IMR-90 (cell line): ENCODE measurements around the gene SLCO3A1. TPM values are rescaled to one million over a fixed set of nuclear protein-coding genes. Genes with fewer than 3 reads are reported as not detected.

Experiments used
- ATAC-seq: fragments of 200-7000 bp; cut with Tn5 transposase; 2 replicates; pipeline ENCODE4 v1.9.1; 2020; ENCODE audit warnings: low read depth, mild to moderate bottlenecking, moderate library complexity
- BruUV-seq: library from RNA; stranded (reverse); fragments of 400-500 nt; replicated peaks from 2 replicates; lab custom pipeline; 2021; lab: Mats Ljungman, UMichigan
- CTCF ChIA-PET: fragments of 300-600 bp; formaldehyde crosslinking; extraction: SDS; loops from one replicate; lab custom pipeline; 2021; ENCODE audit warnings: antibody characterized with exemption; lab: Yijun Ruan, JAX
- POLR2A ChIA-PET: fragments of 300-600 bp; sonication (Branson Sonifier 250); formaldehyde crosslinking; loops from one replicate; lab custom pipeline; 2022; ENCODE audit warnings: antibody characterized with exemption; ENCODE audit not compliant: unreplicated experiment; lab: Charles Lee
- DNase-seq: peaks from one replicate; pipeline ENCODE4 v3.0.0; 2013
- H2AFZ ChIP-seq: replicated peaks from 2 replicates; pipeline ENCODE3; 2013; ENCODE audit warnings: low read length, mild to moderate bottlenecking; ENCODE audit not compliant: poor library complexity
- H2AK5ac ChIP-seq: 2 replicates; pipeline ENCODE4 v1.6.1; 2013; ENCODE audit warnings: low read depth, low read length, inconsistent platforms
- H2AK9ac ChIP-seq: replicated peaks from 2 replicates; pipeline ENCODE3; 2013; ENCODE audit warnings: mild to moderate bottlenecking, low read depth, low read length, moderate library complexity; ENCODE audit not compliant: poor library complexity
- H2BK120ac ChIP-seq: 2 replicates; pipeline ENCODE4 v1.6.1; 2013; ENCODE audit warnings: low read depth, low read length, inconsistent platforms
- H2BK15ac ChIP-seq: 3 replicates; pipeline ENCODE4 v1.6.1; 2013; ENCODE audit warnings: low read depth, low read length, inconsistent platforms
- H2BK20ac ChIP-seq: 2 replicates; pipeline ENCODE4 v1.6.1; 2013; ENCODE audit warnings: low read depth, mild to moderate bottlenecking, inconsistent platforms, low read length, moderate library complexity
- H2BK5ac ChIP-seq: 2 replicates; pipeline ENCODE4 v1.6.1; 2013; ENCODE audit warnings: mild to moderate bottlenecking, low read depth, low read length, inconsistent platforms; ENCODE audit not compliant: poor library complexity, severe bottlenecking
- H3K14ac ChIP-seq: replicated peaks from 2 replicates; pipeline ENCODE4 v1.6.1; 2013; ENCODE audit warnings: low read depth, low read length, inconsistent platforms
- H3K18ac ChIP-seq: 2 replicates; pipeline ENCODE4 v1.6.1; 2013; ENCODE audit warnings: low read depth, low read length, control low read depth
- H3K23ac ChIP-seq: 2 replicates; pipeline ENCODE4 v1.6.1; 2013; ENCODE audit warnings: low read depth, low read length, inconsistent platforms
- H3K27ac ChIP-seq: 2 replicates; pipeline ENCODE4 v1.5.1; 2013; ENCODE audit warnings: mild to moderate bottlenecking, control low read depth, low read length; ENCODE audit not compliant: insufficient read depth
- H3K27me3 ChIP-seq: 2 replicates; pipeline ENCODE4 v1.6.1; 2013; ENCODE audit warnings: low read length; ENCODE audit not compliant: control insufficient read depth, insufficient read depth
- H3K36me3 ChIP-seq: 2 replicates; pipeline ENCODE4 v1.6.1; 2013; ENCODE audit warnings: low read length, mixed read lengths; ENCODE audit not compliant: control insufficient read depth, insufficient read depth
- H3K4ac ChIP-seq: 2 replicates; pipeline ENCODE4 v1.6.1; 2013; ENCODE audit warnings: low read depth, low read length, inconsistent platforms
- H3K4me1 ChIP-seq: 2 replicates; pipeline ENCODE4 v1.6.1; 2013; ENCODE audit warnings: low read length, mixed read lengths; ENCODE audit not compliant: control insufficient read depth, insufficient read depth
- H3K4me2 ChIP-seq: 2 replicates; pipeline ENCODE4 v1.6.1; 2013; ENCODE audit warnings: low read depth, mild to moderate bottlenecking, control low read depth, low read length, moderate library complexity
- H3K4me3 ChIP-seq: 2 replicates; pipeline ENCODE4 v1.5.1; 2013; ENCODE audit warnings: low read depth, mild to moderate bottlenecking, control low read depth, low read length, moderate library complexity; ENCODE audit not compliant: insufficient read depth
- H3K56ac ChIP-seq: 2 replicates; pipeline ENCODE4 v1.6.1; 2013; ENCODE audit warnings: low read length, inconsistent platforms; ENCODE audit not compliant: insufficient read depth; ENCODE audit errors: extremely low read depth
- H3K79me1 ChIP-seq, 2 experiments: 2 replicates each; pipeline ENCODE4 v1.6.1; 2013; ENCODE audit warnings: low read length in 2 of 2, inconsistent platforms in 1 of 2, low read depth in 1 of 2
- H3K9ac ChIP-seq: 2 replicates; pipeline ENCODE4 v1.6.1; 2013; ENCODE audit warnings: low read depth, low read length, control low read depth
- H3K9me1 ChIP-seq: 2 replicates; pipeline ENCODE4 v1.6.1; 2013; ENCODE audit warnings: low read length, inconsistent platforms; ENCODE audit not compliant: insufficient read depth
- H3K9me3 ChIP-seq: 2 replicates; pipeline ENCODE4 v1.6.1; 2013; ENCODE audit warnings: low read length; ENCODE audit not compliant: control insufficient read depth, insufficient read depth
- H4K20me1 ChIP-seq: 2 replicates; pipeline ENCODE4 v1.6.1; 2013; ENCODE audit warnings: low read length, inconsistent platforms; ENCODE audit not compliant: insufficient read depth
- H4K5ac ChIP-seq: 2 replicates; pipeline ENCODE4 v1.6.1; 2013; ENCODE audit warnings: mild to moderate bottlenecking, low read depth, low read length, control low read depth
- H4K8ac ChIP-seq, 2 experiments: 2 replicates each; pipeline ENCODE4 v1.6.1; 2013; ENCODE audit warnings: low read depth in 2 of 2, low read length in 2 of 2, control low read depth in 1 of 2, inconsistent platforms in 1 of 2
- H4K91ac ChIP-seq: 2 replicates; pipeline ENCODE4 v1.6.1; 2013; ENCODE audit warnings: low read depth, low read length, inconsistent platforms; ENCODE audit not compliant: insufficient read depth
- BHLHE40 ChIP-seq: fragments of 150-350 bp; IDR thresholded peaks from 2 replicates; pipeline ENCODE4 v1.6.1; 2016; ENCODE audit warnings: mild to moderate bottlenecking, low read depth, low read length
- CEBPB ChIP-seq: IDR thresholded peaks from 2 replicates; pipeline ENCODE4 v1.6.1; 2012; ENCODE audit warnings: low read depth, low read length, improper control_type of control experiment
- CHD1 ChIP-seq: IDR thresholded peaks from 2 replicates; pipeline ENCODE4 v1.6.1; 2012; ENCODE audit warnings: low read depth, low read length, improper control_type of control experiment
- CTCF ChIP-seq: conservative IDR thresholded peaks from 2 replicates; pipeline ENCODE4 v1.5.1; 2012; ENCODE audit warnings: mild to moderate bottlenecking, low read depth, low read length, improper control_type of control experiment
- FOS ChIP-seq: fragments of 150-350 bp; IDR thresholded peaks from 2 replicates; pipeline ENCODE4 v1.6.1; 2016; ENCODE audit warnings: low read depth, low read length
- MAFK ChIP-seq: IDR thresholded peaks from 2 replicates; pipeline ENCODE4 v1.6.1; 2012; ENCODE audit warnings: low read depth, low read length, improper control_type of control experiment
- MAZ ChIP-seq: IDR thresholded peaks from 2 replicates; pipeline ENCODE4 v1.6.1; 2012; ENCODE audit warnings: low read depth, mild to moderate bottlenecking, low read length, improper control_type of control experiment, moderate library complexity, borderline replicate concordance
- MXI1 ChIP-seq: IDR thresholded peaks from 2 replicates; pipeline ENCODE4 v1.6.1; 2012; ENCODE audit warnings: low read depth, mild to moderate bottlenecking, low read length, moderate library complexity, borderline replicate concordance
- NFE2L2 ChIP-seq: fragments of 150-350 bp; IDR thresholded peaks from 2 replicates; pipeline ENCODE4 v1.6.1; 2016; ENCODE audit warnings: low read depth, mild to moderate bottlenecking, low read length
- POLR2A ChIP-seq: IDR thresholded peaks from 2 replicates; pipeline ENCODE4 v1.6.1; 2012; ENCODE audit warnings: mild to moderate bottlenecking, low read depth, low read length
- RAD21 ChIP-seq: IDR thresholded peaks from 2 replicates; pipeline ENCODE4 v1.6.1; 2012; ENCODE audit warnings: low read length, improper control_type of control experiment
- RCOR1 ChIP-seq: IDR thresholded peaks from 2 replicates; pipeline ENCODE4 v1.6.1; 2012; ENCODE audit warnings: mild to moderate bottlenecking, low read length, improper control_type of control experiment; ENCODE audit not compliant: insufficient replicate concordance
- RFX5 ChIP-seq: IDR thresholded peaks from 2 replicates; pipeline ENCODE4 v1.8.0; 2012; ENCODE audit warnings: low read depth, mild to moderate bottlenecking, low read length, moderate library complexity
- SMC3 ChIP-seq: fragments of 150-350 bp; IDR thresholded peaks from 2 replicates; pipeline ENCODE4 v1.6.1; 2016; ENCODE audit warnings: low read depth, mild to moderate bottlenecking, antibody characterized with exemption, low read length, moderate library complexity
- WGBS, 2 experiments: methylation state at CpG; one replicate each; pipeline versions ENCODE4 v1.1.5 to v1.1.7; 2013; ENCODE audit warnings: missing lambda C conversion rate in 2 of 2; ENCODE audit not compliant: insufficient read length in 1 of 2; ENCODE audit errors: extremely low coverage in 2 of 2; 5-methylcytosine and 5-hydroxymethylcytosine counted together
- dilution Hi-C: fragments of 300-500 bp; cut with HindIII; formaldehyde crosslinking; loops from one replicate; pipeline ENCODE4 v1.14.3; 2018; ENCODE audit warnings: low sequenced_read_pairs; ENCODE audit not compliant: unreplicated experiment
- in situ Hi-C: fragments of 300-500 bp; cut with MboI; formaldehyde crosslinking; loops from 3 replicates; pipeline ENCODE4 v1.14.3; 2019; ENCODE audit warnings: low sequenced_read_pairs, inconsistent platforms, mixed read lengths
- intact Hi-C: fragments of 100-400 bp; cut with micrococcal nuclease; formaldehyde crosslinking; loops from 2 replicates; pipeline ENCODE4 v1.10.0; 2022
- polyA plus RNA-seq, 3 experiments: library from polyadenylated mRNA; depleted of rRNA; stranded (reverse); fragments of >200 nt; gene quantifications; 2 replicates each; pipeline ENCODE4 v1.2.3, GENCODE V29; 2012; ENCODE audit warnings: low replicate concordance in 1 of 3
- total RNA-seq: library from RNA; depleted of rRNA; stranded (reverse); fragments of >200 nt; gene quantifications from 2 replicates; pipeline ENCODE4 v1.2.3, GENCODE V29; 2012
- TF ChIP-seq, protein P1 (sequence below): fragments of 150-350 bp; IDR thresholded peaks from 2 replicates; pipeline ENCODE4 v1.6.1; 2017; ENCODE audit warnings: mild to moderate bottlenecking, antibody characterized with exemption, low read length, low read depth
- TF ChIP-seq, protein P2 (sequence below): fragments of 150-350 bp; IDR thresholded peaks from 2 replicates; pipeline ENCODE4 v1.6.1; 2016; ENCODE audit warnings: low read depth, mild to moderate bottlenecking, low read length, moderate library complexity, borderline replicate concordance

Gene SLCO3A1
- total and polyA plus RNA-seq, 2 of the 4 experiments (the other 2 are of a cell fraction), result 4.7 to 8.1 TPM

- Histone ChIP-seq H3K9me3 (no peaks in the 10 kb centered on the region), H3K9ac (no peak overlapping the region), H3K14ac (no peak overlapping the region), H3K4me2 (no peak overlapping the region), H3K27ac (no peak overlapping the region), H4K91ac (no peak overlapping the region), H2AFZ (no peak overlapping the region), H3K9me1 (no peaks in the 10 kb centered on the region), H4K20me1 (no peaks in the 10 kb centered on the region), H2BK120ac (no peak overlapping the region), H3K79me1 (no peaks in the 10 kb centered on the region), H2BK20ac (no peak overlapping the region), H3K27me3 (no peaks in the 10 kb centered on the region), H3K23ac (no peak overlapping the region), H2BK15ac (no peak overlapping the region), H3K56ac (no peak overlapping the region), H3K4ac (no peak overlapping the region), H2AK5ac (no peak overlapping the region), H2AK9ac (no peak overlapping the region), H2BK5ac (no peak overlapping the region), H3K4me1 (no peaks in the 10 kb centered on the region), H4K5ac (no peak overlapping the region), H4K8ac (no peak overlapping the region), H3K36me3 (no peaks in the 10 kb centered on the region), H3K4me3 (no peak overlapping the region), H3K18ac (no peak overlapping the region)
- dilution Hi-C loops, result no loop called here
- in situ Hi-C loops, result no loop called here
- no TSS peak for BruUV-seq
- no peak for ATAC-seq
- ChIA-PET CTCF (no interaction called here), POLR2A (no interaction called here)
- intact Hi-C loops, result no loop called here
- no CpG with 5 or more reads among the region's 5 CpGs for WGBS, 2 experiments
- TF ChIP-seq MAZ (no peak), RFX5 (no peak), CHD1 (no peak), RCOR1 (no peak), BHLHE40 (no peak), CEBPB (no peak), RAD21 (no peak), FOS (no peak), NFE2L2 (no peak), MXI1 (no peak), CTCF (no peak), SMC3 (no peak), POLR2A (no peak), MAFK (no peak)
- TF ChIP-seq, protein P1, sequence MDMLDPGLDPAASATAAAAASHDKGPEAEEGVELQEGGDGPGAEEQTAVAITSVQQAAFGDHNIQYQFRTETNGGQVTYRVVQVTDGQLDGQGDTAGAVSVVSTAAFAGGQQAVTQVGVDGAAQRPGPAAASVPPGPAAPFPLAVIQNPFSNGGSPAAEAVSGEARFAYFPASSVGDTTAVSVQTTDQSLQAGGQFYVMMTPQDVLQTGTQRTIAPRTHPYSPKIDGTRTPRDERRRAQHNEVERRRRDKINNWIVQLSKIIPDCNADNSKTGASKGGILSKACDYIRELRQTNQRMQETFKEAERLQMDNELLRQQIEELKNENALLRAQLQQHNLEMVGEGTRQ, result no peak
- TF ChIP-seq, protein P2, sequence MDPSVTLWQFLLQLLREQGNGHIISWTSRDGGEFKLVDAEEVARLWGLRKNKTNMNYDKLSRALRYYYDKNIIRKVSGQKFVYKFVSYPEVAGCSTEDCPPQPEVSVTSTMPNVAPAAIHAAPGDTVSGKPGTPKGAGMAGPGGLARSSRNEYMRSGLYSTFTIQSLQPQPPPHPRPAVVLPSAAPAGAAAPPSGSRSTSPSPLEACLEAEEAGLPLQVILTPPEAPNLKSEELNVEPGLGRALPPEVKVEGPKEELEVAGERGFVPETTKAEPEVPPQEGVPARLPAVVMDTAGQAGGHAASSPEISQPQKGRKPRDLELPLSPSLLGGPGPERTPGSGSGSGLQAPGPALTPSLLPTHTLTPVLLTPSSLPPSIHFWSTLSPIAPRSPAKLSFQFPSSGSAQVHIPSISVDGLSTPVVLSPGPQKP, result no peak
- no peak for DNase-seq
Observed at GRCh38 chr15:91821458-91821857, 32.0 kb upstream of the SLCO3A1 start.
